ENCODE results near the gene ALK. TPM values are rescaled to one million over a fixed set of nuclear protein-coding genes. Genes with fewer than 3 reads are reported as not detected.

The ALK gene
- total RNA-seq, 4 donors from 2014 or later, result 0.85 to 2.4 (median 1.8) TPM

GRCh38 chr2:29405266-29405665 is 516.1 kb downstream of the ALK start:
- no peak for TF ChIP-seq CTCF (IDR thresholded peaks at IDR 0.05; ENCODE audit: low read depth)

- TF ChIP-seq CTCF (IDR thresholded peaks at IDR 0.05; ENCODE audit: low read depth), result no peak
Observed at GRCh38 chr2:29401994-29402393, 519.4 kb downstream of the ALK start.

- no peak for TF ChIP-seq CTCF (IDR thresholded peaks at IDR 0.05; ENCODE audit: low read depth)
Observed at GRCh38 chr2:29400930-29401653, 520.3 kb downstream of the ALK start.

- no peak for TF ChIP-seq CTCF (IDR thresholded peaks at IDR 0.05; ENCODE audit: low read depth)
Observed at GRCh38 chr2:29398384-29399237, 522.8 kb downstream of the ALK start.

- no peak for TF ChIP-seq CTCF (IDR thresholded peaks at IDR 0.05; ENCODE audit: low read depth)
Observed at GRCh38 chr2:29397713-29398112, 523.7 kb downstream of the ALK start.

GRCh38 chr2:29397039-29397438 is 524.3 kb downstream of the ALK start:
- TF ChIP-seq CTCF (IDR thresholded peaks at IDR 0.05; ENCODE audit: low read depth), result no peak

- TF ChIP-seq CTCF (IDR thresholded peaks at IDR 0.05; ENCODE audit: low read depth), result no peak
Observed at GRCh38 chr2:29394981-29395350, 526.4 kb downstream of the ALK start.
